Endodermal cell (in vitro differentiated cells): Measurements from ENCODE around the gene BTAF1. TPM values are rescaled to one million over a fixed set of nuclear protein-coding genes. Genes with fewer than 3 reads are reported as not detected.
A peak's percentile ranks its signal among the peaks of the same experiment; 100 is the strongest.
"Not testable (repeated sequence)": the region's sequence is repeated elsewhere in the genome, so short reads cannot be mapped to it uniquely, and the experiment has no call there.

ENCODE experiments used
- DNase-seq: peaks from one replicate; pipeline ENCODE4 v3.0.0-alpha.2; 2017
- H3K27ac ChIP-seq: 2 replicates; pipeline ENCODE4 v1.5.1; 2013; ENCODE audit warnings: mild to moderate bottlenecking, low read depth, low read length, moderate library complexity
- H3K27me3 ChIP-seq: 2 replicates; pipeline ENCODE4 v1.6.1; 2013; ENCODE audit warnings: mild to moderate bottlenecking, low read length, moderate library complexity; ENCODE audit not compliant: insufficient read depth, control insufficient read depth, poor library complexity, severe bottlenecking
- H3K36me3 ChIP-seq: 2 replicates; pipeline ENCODE4 v1.7.0; 2013; ENCODE audit warnings: mild to moderate bottlenecking, low read length, moderate library complexity; ENCODE audit not compliant: control insufficient read depth, insufficient read depth
- H3K4me1 ChIP-seq: one replicate; pipeline ENCODE4 v1.7.0; 2013; ENCODE audit warnings: low read length; ENCODE audit not compliant: control insufficient read depth, insufficient read depth
- H3K4me3 ChIP-seq: 2 replicates; pipeline ENCODE4 v1.5.1; 2013; ENCODE audit warnings: mild to moderate bottlenecking, low read length, moderate library complexity
- H3K9ac ChIP-seq: 2 replicates; pipeline ENCODE4 v1.6.1; 2013; ENCODE audit warnings: mild to moderate bottlenecking, low read length, moderate library complexity; ENCODE audit not compliant: poor library complexity, severe bottlenecking; ENCODE audit errors: extremely low read depth
- H3K9me3 ChIP-seq: 2 replicates; pipeline ENCODE4 v1.6.1; 2013; ENCODE audit warnings: mild to moderate bottlenecking, low read length, moderate library complexity; ENCODE audit not compliant: control insufficient read depth
- H3K27ac Mint-ChIP-seq: 2 replicates; pipeline ENCODE4 v1.8.0; 2020; ENCODE audit warnings: mixed read lengths
- H3K27me3 Mint-ChIP-seq: 2 replicates; pipeline ENCODE4 v1.8.0; 2021; ENCODE audit warnings: mild to moderate bottlenecking, mixed read lengths; ENCODE audit not compliant: insufficient read depth
- H3K36me3 Mint-ChIP-seq: 2 replicates; pipeline ENCODE4 v1.8.0; 2020; ENCODE audit warnings: low read depth, mixed read lengths
- H3K4me1 Mint-ChIP-seq: 2 replicates; pipeline ENCODE4 v1.8.0; 2020; ENCODE audit warnings: mixed read lengths
- H3K4me3 Mint-ChIP-seq: 2 replicates; pipeline ENCODE4 v1.8.0; 2020; ENCODE audit warnings: mild to moderate bottlenecking, moderate library complexity, mixed read lengths
- H3K9me3 Mint-ChIP-seq: 2 replicates; pipeline ENCODE4 v1.8.0; 2020; ENCODE audit warnings: mild to moderate bottlenecking, mixed read lengths
- CTCF ChIP-seq: fragments of 200-600 bp; sonication (generic); conservative IDR thresholded peaks from 2 replicates; pipeline ENCODE4 v1.5.0; 2021; ENCODE audit warnings: antibody characterized with exemption, mild to moderate bottlenecking
- WGBS, 2 experiments: methylation state at CpG; one replicate each; pipeline versions ENCODE4 v1.1.5 to v1.1.7; 2013; ENCODE audit warnings: missing lambda C conversion rate in 2 of 2, mixed read lengths in 1 of 2; ENCODE audit not compliant: insufficient coverage in 1 of 2, insufficient read length in 1 of 2; 5-methylcytosine and 5-hydroxymethylcytosine counted together
- total RNA-seq, 2 donors: library from RNA; stranded (reverse); fragmentation: NEBNext Ultra II Directional in 1 of 2; extraction: Animal tissue kit (Norgen Biotek cat#: 25700) in 1 of 2; gene quantifications; 2 replicates in 1 of 2; 3 replicates in 1 of 2; pipeline ENCODE4 v1.2.1, GENCODE V29; 2021

The BTAF1 gene
- total RNA-seq, 2 donors from 2014 or later: 46.2 to 54.3 TPM

- no peaks in the 10 kb centered on the region for H3K36me3 Mint-ChIP-seq
- Histone ChIP-seq H3K27ac (peak overlapping the region; percentile 98), H3K9ac (peak overlapping the region; percentile 35), H3K27me3 (no peaks in the 10 kb centered on the region), H3K9me3 (no peaks in the 10 kb centered on the region), H3K4me1 (peaks cover 13% of the 10 kb centered on the region), H3K4me3 (peak overlapping the region; percentile 80), H3K36me3 (no peaks in the 10 kb centered on the region)
- peaks cover 32% of the 10 kb centered on the region for H3K4me1 Mint-ChIP-seq
- 1 to 2% methylated on average over 31 to 59 of the region's 59 CpGs for WGBS, 2 experiments
- peak overlapping the region; percentile 98 for H3K27ac Mint-ChIP-seq
- H3K27me3 Mint-ChIP-seq: no peaks in the 10 kb centered on the region
- H3K9me3 Mint-ChIP-seq: no peaks in the 10 kb centered on the region
- TF ChIP-seq CTCF: no peak
- H3K4me3 Mint-ChIP-seq: peak overlapping the region; percentile 60
- DNase-seq: peak; percentile 98
Measured at GRCh38 chr10:91887272-91888076, 36.1 kb upstream of the BTAF1 start.

DNA sequence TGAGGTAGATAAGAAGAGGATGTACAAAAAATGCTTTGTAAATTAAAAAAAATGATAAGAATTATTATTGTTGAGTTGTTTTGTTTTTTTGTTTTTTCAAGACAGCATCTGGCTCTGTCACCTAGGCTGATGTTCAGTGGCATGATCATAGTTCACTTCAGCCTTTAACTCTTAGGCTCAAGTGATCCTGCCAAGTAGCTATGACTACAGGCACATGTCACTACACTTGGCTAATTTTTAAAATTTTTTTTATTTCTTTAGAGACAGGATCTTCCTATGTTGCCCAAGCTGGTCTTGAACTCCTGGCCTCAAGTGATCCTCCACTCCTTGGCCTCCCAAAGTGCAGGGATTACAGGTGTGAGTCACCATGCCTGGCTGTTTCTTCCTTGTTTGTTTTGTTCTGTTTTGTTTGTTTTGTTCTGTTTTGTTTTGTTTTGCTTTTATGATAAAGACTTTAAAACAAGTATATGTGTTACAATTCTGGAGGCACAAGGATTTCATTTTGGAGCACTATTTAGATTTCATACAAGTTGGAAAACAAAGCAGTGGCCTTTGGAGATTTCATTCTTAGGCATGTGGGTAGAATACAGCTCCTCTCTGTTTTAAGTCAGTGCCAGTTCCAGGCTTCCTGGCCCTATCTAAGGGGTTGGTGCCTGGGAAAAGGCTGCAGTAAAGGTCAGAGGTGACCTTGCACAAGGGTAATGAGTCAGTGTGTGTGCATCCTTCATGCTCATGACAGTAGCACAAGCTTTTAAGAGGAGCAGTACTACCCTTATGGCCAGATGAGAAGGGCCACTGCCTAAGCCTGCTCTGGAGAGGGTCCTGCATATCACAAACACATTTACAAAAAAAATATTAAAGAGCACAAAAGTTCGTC, 32.2 kb upstream of the BTAF1 start:
- TF ChIP-seq CTCF: no peak
- 96 to 100% methylated on average over 1 of the region's 1 CpG for WGBS, 2 experiments
- DNase-seq: no peak
- H3K36me3 ChIP-seq: no peaks in the 10 kb centered on the region
- H3K9me3 ChIP-seq: no peaks in the 10 kb centered on the region
- H3K9me3 Mint-ChIP-seq: peaks cover 2% of the 10 kb centered on the region
- H3K4me1 Mint-ChIP-seq: peaks cover 11% of the 10 kb centered on the region
- no peak overlapping the region for H3K27ac Mint-ChIP-seq
- H3K27me3 ChIP-seq: no peaks in the 10 kb centered on the region
- no peak overlapping the region for H3K4me3 ChIP-seq
- no peak overlapping the region for H3K9ac ChIP-seq
- H3K4me3 Mint-ChIP-seq: no peak overlapping the region
- peak overlapping the region; percentile 55 for H3K27ac ChIP-seq
- H3K36me3 Mint-ChIP-seq: no peaks in the 10 kb centered on the region
- H3K4me1 ChIP-seq: no peaks in the 10 kb centered on the region
- no peaks in the 10 kb centered on the region for H3K27me3 Mint-ChIP-seq

DNA sequence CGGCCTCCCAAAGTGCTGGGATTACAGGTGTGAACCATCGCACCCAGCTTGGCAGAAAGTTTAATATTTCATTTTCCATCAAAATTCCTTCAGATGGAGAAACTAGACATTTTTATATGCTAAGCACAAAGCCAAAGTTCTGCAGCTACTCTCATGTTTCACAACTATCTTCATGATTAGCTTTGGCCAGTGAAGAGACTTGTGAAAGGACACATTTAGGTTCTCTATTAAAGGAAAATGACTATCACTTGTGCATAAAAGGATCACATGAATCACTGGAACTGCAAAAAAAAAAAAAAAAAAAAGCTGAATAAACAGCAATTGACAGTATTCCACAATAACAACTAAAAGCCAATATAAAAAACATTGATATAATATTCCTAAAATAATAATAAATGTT, 30.5 kb upstream of the BTAF1 start:
- no peak overlapping the region for H3K27ac Mint-ChIP-seq
- H3K4me3 ChIP-seq: no peak overlapping the region

DNA sequence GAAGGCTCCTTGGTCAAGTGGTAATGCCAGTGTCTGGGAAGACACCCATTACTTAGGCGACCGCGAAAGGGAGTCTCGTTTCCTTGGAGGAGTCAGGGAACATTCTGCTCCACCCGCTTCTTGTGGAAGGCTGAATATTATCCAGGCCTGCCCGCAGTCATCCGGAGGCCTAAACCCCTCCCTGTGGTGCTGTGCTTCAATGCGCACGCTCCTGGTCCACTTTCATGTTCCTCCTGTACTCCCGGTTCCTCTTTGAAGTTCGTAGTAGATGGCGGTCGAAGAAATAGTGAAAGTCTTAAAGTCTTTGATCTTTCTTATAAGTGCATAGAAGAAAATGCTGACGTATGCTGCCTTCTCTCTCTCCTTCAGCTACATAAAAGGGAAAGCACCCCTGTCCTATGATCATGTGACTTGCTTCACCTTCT, 29.3 kb upstream of the BTAF1 start:
- not testable (repeated sequence) for H3K27me3 ChIP-seq, H3K9me3 Mint-ChIP-seq, DNase-seq, H3K36me3 Mint-ChIP-seq, H3K27me3 Mint-ChIP-seq, H3K27ac ChIP-seq, H3K36me3 ChIP-seq, H3K4me3 Mint-ChIP-seq, H3K4me1 ChIP-seq, H3K4me1 Mint-ChIP-seq, H3K9ac ChIP-seq, H3K27ac Mint-ChIP-seq, H3K4me3 ChIP-seq, H3K9me3 ChIP-seq
- 90 to 93% methylated on average over 10 to 14 of the region's 14 CpGs for WGBS, 2 experiments

More for the DNA sequence above, 30.5 kb upstream of the BTAF1 start:
- no peaks in the 10 kb centered on the region for H3K36me3 ChIP-seq
- 95% methylated on average over 2 of the region's 2 CpGs; no CpG with 5 or more reads in 1 of the 2 experiments for WGBS, 2 experiments
- H3K4me1 ChIP-seq: no peaks in the 10 kb centered on the region
- peaks cover 4% of the 10 kb centered on the region for H3K4me1 Mint-ChIP-seq
- no peak overlapping the region for H3K9ac ChIP-seq
- no peaks in the 10 kb centered on the region for H3K27me3 ChIP-seq
- TF ChIP-seq CTCF: no peak
- peaks cover 2% of the 10 kb centered on the region for H3K27me3 Mint-ChIP-seq
- H3K9me3 ChIP-seq: no peaks in the 10 kb centered on the region
- H3K36me3 Mint-ChIP-seq: no peaks in the 10 kb centered on the region
- no peak overlapping the region for H3K4me3 Mint-ChIP-seq
- no peak for DNase-seq
- peaks cover 6% of the 10 kb centered on the region for H3K9me3 Mint-ChIP-seq
- no peak overlapping the region for H3K27ac ChIP-seq
